Stomach (tissue), 9 donors: ENCODE results near the gene IL10RB. TPM values are rescaled to one million over a fixed set of nuclear protein-coding genes. Genes with fewer than 3 reads are reported as not detected.
"Not testable (repeated sequence)": the region's sequence is repeated elsewhere in the genome, so short reads cannot be mapped to it uniquely, and the experiment has no call there.

Source experiments
- DNase-seq, 2 donors: peaks; one replicate each; pipeline versions ENCODE4 v3.0.0 to v3.0.0-alpha.2; 2013 to 2019
- H3K27ac ChIP-seq, 5 donors: fragments of 200-600 bp in 4 of 5; sonication (generic) in 4 of 5; one replicate each; pipeline ENCODE4 v1.5.1; 2013 to 2019; ENCODE audit warnings: mild to moderate bottlenecking in 1 of 5, moderate library complexity in 1 of 5
- H3K27me3 ChIP-seq, 3 donors: fragments of 200-600 bp; sonication (generic); one replicate each; pipeline ENCODE4 v1.5.1; 2017 to 2019; ENCODE audit warnings: mixed run types in 1 of 3
- H3K36me3 ChIP-seq, 4 donors: fragments of 200-600 bp; sonication (generic); 1 replicate in 3 of 4; 2 replicates in 1 of 4; pipeline ENCODE4 v1.5.1; 2016 to 2019
- H3K4me1 ChIP-seq, 4 donors: fragments of 200-600 bp; sonication (generic); one replicate each; pipeline ENCODE4 v1.5.1; 2016 to 2019
- H3K4me3 ChIP-seq, 4 donors: fragments of 200-600 bp; sonication (generic) in 3 of 4; one replicate each; pipeline ENCODE4 v1.5.1; 2016 to 2019; ENCODE audit warnings: mild to moderate bottlenecking in 1 of 4
- H3K9me3 ChIP-seq, 4 donors: fragments of 200-600 bp; sonication (generic); one replicate each; pipeline ENCODE4 v1.5.1; 2016 to 2019
- CTCF ChIP-seq, 7 experiments: fragments of 450-650 bp in 4 of 7; fragments of 200-600 bp in 3 of 7; sonication (generic) in 3 of 7; IDR thresholded peaks; one replicate each; pipeline ENCODE4 v1.5.1; 2016 to 2019; ENCODE audit warnings: antibody characterized with exemption in 7 of 7, control low read depth in 2 of 7, mild to moderate bottlenecking in 1 of 7
- EP300 ChIP-seq: sonication (generic); formaldehyde crosslinking; IDR thresholded peaks from one replicate; pipeline ENCODE4 v1.6.1; 2017; ENCODE audit warnings: antibody characterized with exemption
- POLR2A ChIP-seq, 4 donors: fragments of 450-650 bp; IDR thresholded peaks; one replicate each; pipeline ENCODE4 v1.6.1; 2016; ENCODE audit warnings: antibody characterized with exemption in 4 of 4, control low read depth in 2 of 4, mild to moderate bottlenecking in 1 of 4, moderate library complexity in 1 of 4
- POLR2AphosphoS5 ChIP-seq, 3 donors: sonication (generic); formaldehyde crosslinking; IDR thresholded peaks; one replicate each; pipeline ENCODE4 v1.6.1; 2016; ENCODE audit warnings: antibody characterized with exemption in 3 of 3
- WGBS, 5 donors: extraction: QIAGEN DNeasy Blood & Tissue Kit in 3 of 5; methylation state at CpG; one replicate each; pipeline versions ENCODE4 v1.1.5 to v1.1.7; 2013 to 2018; 5-methylcytosine and 5-hydroxymethylcytosine counted together
- intact Hi-C: fragments of 100-400 bp; cut with DNase I; formaldehyde crosslinking; loops from one replicate; pipeline ENCODE4 v1.15.1; 2023; ENCODE audit warnings: low total_unique reads
- polyA plus RNA-seq, 3 donors: library from polyadenylated mRNA; stranded (reverse); fragments of 200-250 nt; gene quantifications; one replicate each; pipeline ENCODE4 v1.2.3, GENCODE V29; 2013
- total RNA-seq, 5 donors: library from RNA; depleted of rRNA; stranded (reverse); fragments of >200 nt; gene quantifications; one replicate each; pipeline versions ENCODE4 v1.1.0 to v1.2.3, GENCODE V29; 2014 to 2016
- donor health status: healthy with polysubstance abuse.
- donor health status: Bipolar disorder and iron deficiency.
- donor health status: healthy.

The IL10RB gene
- total and polyA plus RNA-seq, 8 donors = 10.3 to 55.3 (median 18.8) TPM; not detected in 1

GRCh38 chr21:33249331-33250002, 16.7 kb upstream of the IL10RB start:
- no peak overlapping the region for H3K4me3 ChIP-seq
- H3K27ac ChIP-seq = no peak overlapping the region
- H3K27me3 ChIP-seq = no peaks in the 10 kb centered on the region
- WGBS, 5 donors = 86 to 90% (median 88%) methylated on average over 6 to 7 of the region's 7 CpGs
- intact Hi-C loops = no loop called here
- peaks cover 0 to 5% (median 0%) of the 10 kb centered on the region in 4 donors for H3K4me1 ChIP-seq
- no peaks in the 10 kb centered on the region for H3K9me3 ChIP-seq
- TF ChIP-seq POLR2AphosphoS5 (IDR thresholded peaks at IDR 0.05) = no peak
- no peak for TF ChIP-seq POLR2A (IDR thresholded peaks at IDR 0.05)
- no peak for TF ChIP-seq EP300
- no peak for TF ChIP-seq CTCF (IDR thresholded peaks at IDR 0.05)
- peaks cover 53 to 100% (median 99%) of the 10 kb centered on the region in 4 donors for H3K36me3 ChIP-seq
- DNase-seq = no peak

GRCh38 chr21:33251119-33251518, 15.0 kb upstream of the IL10RB start:
- H3K9me3 ChIP-seq = no peaks in the 10 kb centered on the region
- H3K27me3 ChIP-seq = no peaks in the 10 kb centered on the region
- peaks cover 55 to 100% (median 99%) of the 10 kb centered on the region in 4 donors for H3K36me3 ChIP-seq
- TF ChIP-seq POLR2A (IDR thresholded peaks at IDR 0.05) (no peak), POLR2AphosphoS5 (IDR thresholded peaks at IDR 0.05) (no peak), CTCF (IDR thresholded peaks at IDR 0.05) (no peak)
- no peaks in the 10 kb centered on the region for H3K4me1 ChIP-seq
- DNase-seq = no peak
- H3K27ac ChIP-seq = no peak overlapping the region
- WGBS, 5 donors = 88 to 98% (median 91%) methylated on average over 2 of the region's 2 CpGs
- no peak overlapping the region for H3K4me3 ChIP-seq
- intact Hi-C loops = no loop called here

- H3K27me3 ChIP-seq, intact Hi-C loops, H3K9me3 ChIP-seq, H3K4me1 ChIP-seq, DNase-seq, H3K4me3 ChIP-seq, H3K27ac ChIP-seq: not testable (repeated sequence)
- H3K36me3 ChIP-seq = peaks cover 47 to 100% (median 100%) of the 10 kb centered on the region in 4 donors
- 88 to 94% (median 90%) methylated on average over 6 of the region's 6 CpGs for WGBS, 5 donors
Measured at GRCh38 chr21:33253382-33253781, 12.8 kb upstream of the IL10RB start.

- no peaks in the 10 kb centered on the region for H3K27me3 ChIP-seq
- no peaks in the 10 kb centered on the region for H3K4me1 ChIP-seq
- H3K36me3 ChIP-seq = peaks cover 40 to 93% (median 91%) of the 10 kb centered on the region in 4 donors
- no peak for DNase-seq
- no peak overlapping the region for H3K27ac ChIP-seq
- TF ChIP-seq CTCF (IDR thresholded peaks at IDR 0.05) (no peak), POLR2AphosphoS5 (IDR thresholded peaks at IDR 0.05) (no peak), POLR2A (IDR thresholded peaks at IDR 0.05) (no peak), EP300 (no peak)
- no peak overlapping the region for H3K4me3 ChIP-seq
- WGBS, 5 donors = 89 to 98% (median 96%) methylated on average over 5 of the region's 5 CpGs
- no peaks in the 10 kb centered on the region for H3K9me3 ChIP-seq
- intact Hi-C loops = no loop called here
Measured at GRCh38 chr21:33254766-33255165, 11.4 kb upstream of the IL10RB start.

- no peaks in the 10 kb centered on the region for H3K4me1 ChIP-seq
- peaks cover 40 to 86% (median 85%) of the 10 kb centered on the region in 4 donors for H3K36me3 ChIP-seq
- intact Hi-C loops = no loop called here
- no peak for DNase-seq
- H3K4me3 ChIP-seq = no peak overlapping the region
- no peaks in the 10 kb centered on the region for H3K9me3 ChIP-seq
- TF ChIP-seq POLR2AphosphoS5 (IDR thresholded peaks at IDR 0.05) = no peak
- no peak for TF ChIP-seq CTCF (IDR thresholded peaks at IDR 0.05)
- TF ChIP-seq EP300 = no peak
- no peak for TF ChIP-seq POLR2A (IDR thresholded peaks at IDR 0.05)
- no peaks in the 10 kb centered on the region for H3K27me3 ChIP-seq
- H3K27ac ChIP-seq = no peak overlapping the region
- 63 to 82% (median 72%) methylated on average over 1 of the region's 1 CpG; no CpG with 5 or more reads in 1 of the 5 donors for WGBS, 5 donors
Measured at GRCh38 chr21:33255404-33255803, 10.8 kb upstream of the IL10RB start.
